Calu3 (cell line): Measurements from ENCODE around the gene DEGS2. TPM values are rescaled to one million over a fixed set of nuclear protein-coding genes. Genes with fewer than 3 reads are reported as not detected.
"Not testable (repeated sequence)": the region's sequence is repeated elsewhere in the genome, so short reads cannot be mapped to it uniquely, and the experiment has no call there.

Experiments
- BruUV-seq: library from RNA; stranded (reverse); fragments of 400-500 nt; replicated peaks from 2 replicates; lab custom pipeline; 2021; lab: Mats Ljungman, UMichigan
- CTCF ChIA-PET: fragments of 300-600 bp; sonication (Branson Sonifier 250); formaldehyde crosslinking; loops from one replicate; lab custom pipeline; 2022; ENCODE audit warnings: antibody characterized with exemption; lab: Charles Lee
- DNase-seq: peaks from one replicate; pipeline ENCODE4 v3.0.0; 2022
- H3K27ac Mint-ChIP-seq: one replicate; pipeline ENCODE4 v1.8.0; 2022; ENCODE audit warnings: mixed read lengths; ENCODE audit not compliant: unreplicated experiment
- H3K27me3 Mint-ChIP-seq: one replicate; pipeline ENCODE4 v1.8.0; 2022; ENCODE audit warnings: mixed read lengths; ENCODE audit not compliant: unreplicated experiment
- H3K36me3 Mint-ChIP-seq: one replicate; pipeline ENCODE4 v1.8.0; 2022; ENCODE audit warnings: mild to moderate bottlenecking, moderate library complexity, mixed read lengths; ENCODE audit not compliant: insufficient read depth, unreplicated experiment
- H3K4me1 Mint-ChIP-seq: one replicate; pipeline ENCODE4 v1.8.0; 2022; ENCODE audit warnings: mild to moderate bottlenecking, low read depth, mixed read lengths; ENCODE audit not compliant: unreplicated experiment
- H3K4me3 Mint-ChIP-seq: one replicate; pipeline ENCODE4 v1.8.0; 2022; ENCODE audit warnings: mild to moderate bottlenecking, low read depth, moderate library complexity, mixed read lengths; ENCODE audit not compliant: unreplicated experiment
- H3K9me3 Mint-ChIP-seq: one replicate; pipeline ENCODE4 v1.8.0; 2022; ENCODE audit warnings: low read depth, mixed read lengths; ENCODE audit not compliant: unreplicated experiment
- intact Hi-C: fragments of 100-400 bp; cut with micrococcal nuclease; formaldehyde crosslinking; loops from one replicate; pipeline ENCODE4 v1.10.0; 2022; ENCODE audit not compliant: unreplicated experiment
- total RNA-seq: library from RNA; stranded (reverse); gene quantifications from 2 replicates; pipeline ENCODE4 v1.2.3, GENCODE V29; 2022
- TF ChIP-seq, protein P1 (sequence below): fragments of 200-600 bp; IDR thresholded peaks from one replicate; pipeline ENCODE4 v1.8.0; 2022; ENCODE audit warnings: antibody characterized with exemption; ENCODE audit not compliant: unreplicated experiment

The DEGS2 gene
- total RNA-seq, 1 experiment from 2014 or later: 2.5 TPM

DNA sequence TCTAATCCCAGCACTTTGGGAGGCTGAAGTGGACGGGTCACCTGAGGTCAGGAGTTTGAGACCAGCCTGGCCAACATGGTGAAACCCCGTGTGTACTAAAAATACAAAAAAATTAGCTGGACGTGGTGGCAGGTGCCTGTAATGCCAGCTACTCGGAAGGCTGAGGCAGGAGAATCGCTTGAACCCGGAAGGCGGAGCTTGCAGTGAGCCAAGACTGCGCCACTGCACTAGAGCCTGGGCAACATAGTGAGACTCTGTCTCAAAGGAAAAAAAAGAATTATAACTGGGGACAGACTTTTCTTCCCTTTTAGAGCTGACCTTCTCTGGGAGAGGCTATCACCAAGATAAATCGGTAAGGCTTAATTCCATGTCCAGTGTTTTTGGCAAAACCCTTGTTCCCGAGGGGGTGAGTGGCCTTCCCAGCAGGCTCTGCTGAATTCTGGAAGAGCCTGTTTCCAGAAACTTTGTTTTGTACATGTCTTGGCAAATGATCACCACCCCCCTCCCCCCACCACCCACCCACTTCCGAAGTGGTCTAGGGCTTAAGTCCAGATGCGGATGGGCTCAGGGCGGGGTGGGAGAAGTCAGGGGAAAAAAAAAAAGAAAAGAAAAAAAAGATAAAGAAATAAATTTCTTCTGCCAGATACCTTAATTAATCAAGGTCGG lies 32.3 kb upstream of the DEGS2 start:
- no peaks in the 10 kb centered on the region for H3K36me3 Mint-ChIP-seq
- no peaks in the 10 kb centered on the region for H3K27me3 Mint-ChIP-seq
- TF ChIP-seq, protein P1, sequence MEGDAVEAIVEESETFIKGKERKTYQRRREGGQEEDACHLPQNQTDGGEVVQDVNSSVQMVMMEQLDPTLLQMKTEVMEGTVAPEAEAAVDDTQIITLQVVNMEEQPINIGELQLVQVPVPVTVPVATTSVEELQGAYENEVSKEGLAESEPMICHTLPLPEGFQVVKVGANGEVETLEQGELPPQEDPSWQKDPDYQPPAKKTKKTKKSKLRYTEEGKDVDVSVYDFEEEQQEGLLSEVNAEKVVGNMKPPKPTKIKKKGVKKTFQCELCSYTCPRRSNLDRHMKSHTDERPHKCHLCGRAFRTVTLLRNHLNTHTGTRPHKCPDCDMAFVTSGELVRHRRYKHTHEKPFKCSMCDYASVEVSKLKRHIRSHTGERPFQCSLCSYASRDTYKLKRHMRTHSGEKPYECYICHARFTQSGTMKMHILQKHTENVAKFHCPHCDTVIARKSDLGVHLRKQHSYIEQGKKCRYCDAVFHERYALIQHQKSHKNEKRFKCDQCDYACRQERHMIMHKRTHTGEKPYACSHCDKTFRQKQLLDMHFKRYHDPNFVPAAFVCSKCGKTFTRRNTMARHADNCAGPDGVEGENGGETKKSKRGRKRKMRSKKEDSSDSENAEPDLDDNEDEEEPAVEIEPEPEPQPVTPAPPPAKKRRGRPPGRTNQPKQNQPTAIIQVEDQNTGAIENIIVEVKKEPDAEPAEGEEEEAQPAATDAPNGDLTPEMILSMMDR: no peak
- DNase-seq: no peak
- BruUV-seq: no TSS peak
- H3K27ac Mint-ChIP-seq: no peak overlapping the region
- CTCF ChIA-PET: interaction anchor here (1.5 kb wide), 1 partner anchor 209 kb away, joined by 4 read pairs; no protein-coding TSS in a partner anchor
- peaks cover 9% of the 10 kb centered on the region for H3K4me1 Mint-ChIP-seq
- H3K4me3 Mint-ChIP-seq: no peak overlapping the region
- intact Hi-C loops: loop anchor here (2.0 to 5.0 kb wide), 2 partner anchors 59 to 209 kb away; no protein-coding TSS in a partner anchor
- no peaks in the 10 kb centered on the region for H3K9me3 Mint-ChIP-seq

DNA sequence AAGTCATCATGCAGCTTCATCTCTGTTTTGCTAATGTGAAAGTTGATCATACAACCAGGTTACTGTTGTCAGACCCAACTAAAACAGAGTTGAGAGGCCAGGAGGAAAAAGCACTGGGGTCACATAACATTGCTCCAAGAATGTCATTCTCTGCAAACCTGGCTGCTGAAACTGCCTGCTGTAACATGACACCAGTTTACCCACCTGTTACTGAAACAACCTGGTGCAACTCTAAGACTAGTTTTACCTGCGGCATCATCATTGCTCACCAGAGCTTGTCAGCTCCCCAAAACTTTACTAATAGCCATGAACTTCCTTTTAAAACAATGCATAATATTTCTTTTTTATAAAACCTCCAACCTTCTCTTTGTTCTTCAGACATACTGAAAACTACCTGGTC lies 30.7 kb upstream of the DEGS2 start:
- BruUV-seq: no TSS peak
- H3K36me3 Mint-ChIP-seq: no peaks in the 10 kb centered on the region
- no peaks in the 10 kb centered on the region for H3K9me3 Mint-ChIP-seq
- intact Hi-C loops: loop anchor here (5.0 kb wide), 1 partner anchor 58 kb away; no protein-coding TSS in a partner anchor
- peaks cover 9% of the 10 kb centered on the region for H3K4me1 Mint-ChIP-seq
- CTCF ChIA-PET: no interaction called here
- H3K27ac Mint-ChIP-seq: no peak overlapping the region
- TF ChIP-seq, protein P1: no peak
- H3K27me3 Mint-ChIP-seq: no peaks in the 10 kb centered on the region
- no peak for DNase-seq
- H3K4me3 Mint-ChIP-seq: no peak overlapping the region

DNA sequence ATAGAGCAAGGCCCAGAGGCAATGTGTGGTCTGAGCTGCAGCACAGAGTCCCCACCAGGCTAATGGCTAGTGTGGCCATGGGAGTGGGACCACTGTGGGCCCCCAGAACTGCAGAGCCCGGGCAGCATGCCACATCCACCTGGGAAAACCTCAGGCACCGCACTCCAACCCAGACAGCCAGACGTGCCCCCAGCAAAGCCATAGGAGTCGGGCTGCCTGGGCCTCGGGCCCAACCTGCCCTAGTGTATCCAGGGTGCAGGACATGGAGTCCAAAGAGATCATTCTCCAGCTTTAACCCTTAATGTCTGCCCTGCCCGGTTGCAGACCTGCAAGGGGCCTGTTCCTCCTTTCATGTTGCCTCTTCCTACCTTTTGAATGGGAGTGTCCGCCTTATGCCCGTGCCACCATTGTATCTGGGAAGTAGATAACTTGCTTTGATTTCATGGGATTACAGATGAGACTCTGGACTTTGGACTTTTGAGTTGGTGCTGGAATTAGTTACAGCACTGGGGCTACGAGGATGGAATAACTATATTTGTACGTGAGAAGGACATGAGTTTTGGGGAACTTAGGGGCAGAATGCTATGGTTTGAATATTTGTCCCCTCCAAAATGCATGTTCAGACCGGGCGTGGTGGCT lies 29.1 kb upstream of the DEGS2 start:
- BruUV-seq: no TSS peak
- no peak for DNase-seq
- intact Hi-C loops: no loop called here
- H3K4me1 Mint-ChIP-seq: peaks cover 6% of the 10 kb centered on the region
- H3K4me3 Mint-ChIP-seq: no peak overlapping the region
- CTCF ChIA-PET: no interaction called here
- no peaks in the 10 kb centered on the region for H3K27me3 Mint-ChIP-seq
- H3K36me3 Mint-ChIP-seq: no peaks in the 10 kb centered on the region
- H3K27ac Mint-ChIP-seq: no peak overlapping the region
- no peaks in the 10 kb centered on the region for H3K9me3 Mint-ChIP-seq
- TF ChIP-seq, protein P1: no peak

DNA sequence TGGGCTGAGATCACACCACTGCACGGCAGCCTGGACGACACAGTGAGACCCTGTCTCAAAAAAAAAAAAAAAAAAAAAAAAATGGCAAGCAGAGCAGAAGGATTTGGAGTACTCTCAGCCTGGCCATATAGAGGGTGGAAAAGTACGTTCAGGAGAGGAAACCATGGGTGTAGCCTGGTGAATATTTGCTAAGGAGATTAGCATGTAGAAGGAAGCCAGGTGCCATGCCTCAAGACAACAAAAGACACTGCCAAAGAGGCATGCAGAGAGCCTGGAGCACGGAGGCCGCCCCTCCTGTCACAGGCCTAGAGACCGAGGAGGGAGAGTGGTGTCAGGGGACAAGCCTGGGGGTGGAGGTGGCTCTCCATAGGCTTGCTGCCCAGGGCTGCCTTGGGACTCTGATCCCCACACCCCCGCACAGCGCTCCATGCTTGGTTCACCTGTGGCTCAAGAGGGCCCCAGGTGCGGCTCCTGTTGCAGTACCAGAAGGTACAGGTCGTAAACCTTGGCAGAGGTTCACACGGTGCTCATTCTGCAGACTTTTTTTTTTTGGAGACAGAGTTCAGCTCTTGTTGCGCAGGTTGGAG lies 27.9 kb upstream of the DEGS2 start:
- CTCF ChIA-PET: interaction anchor here (1.2 kb wide), 1 partner anchor 32 kb away, joined by 7 read pairs; no protein-coding TSS in a partner anchor
- H3K4me1 Mint-ChIP-seq: no peaks in the 10 kb centered on the region
- H3K4me3 Mint-ChIP-seq: no peak overlapping the region
- no peak for DNase-seq
- BruUV-seq: no TSS peak
- no peaks in the 10 kb centered on the region for H3K36me3 Mint-ChIP-seq
- intact Hi-C loops: no loop called here
- H3K27me3 Mint-ChIP-seq: no peaks in the 10 kb centered on the region
- TF ChIP-seq, protein P1: no peak
- no peak overlapping the region for H3K27ac Mint-ChIP-seq
- no peaks in the 10 kb centered on the region for H3K9me3 Mint-ChIP-seq

DNA sequence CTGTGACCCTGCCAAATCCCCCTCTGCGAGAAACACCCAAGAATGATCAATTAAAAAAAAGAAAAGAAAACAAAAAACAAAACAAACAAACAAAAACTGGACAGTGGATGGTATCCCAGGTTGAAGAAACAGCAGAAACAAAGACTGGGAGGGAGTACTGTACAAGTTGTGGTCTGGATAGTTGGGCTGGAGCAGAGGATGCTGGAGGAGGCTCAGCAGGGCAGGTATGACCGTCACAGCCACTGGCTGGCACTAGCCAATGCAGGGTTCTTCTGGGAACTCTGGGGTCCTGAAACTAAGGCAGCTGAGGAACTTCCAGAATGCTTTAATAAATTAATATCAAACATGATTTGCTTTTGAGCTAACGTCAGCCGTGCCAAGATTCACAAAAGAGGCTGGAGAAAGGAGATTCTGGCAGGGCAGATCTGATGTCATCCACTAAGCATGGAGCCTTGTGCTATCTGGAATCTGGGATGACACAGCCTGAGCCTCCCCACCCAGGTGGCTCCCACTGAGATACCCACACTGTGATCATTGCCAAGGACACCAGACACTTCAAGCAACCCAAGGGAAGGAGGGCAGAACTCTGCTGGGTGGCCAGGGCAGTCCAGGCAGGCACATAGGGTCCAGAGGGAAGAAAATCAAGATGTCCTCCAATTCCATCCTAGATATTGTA lies 22.6 kb upstream of the DEGS2 start:
- DNase-seq, H3K4me1 Mint-ChIP-seq, H3K27ac Mint-ChIP-seq, intact Hi-C loops, H3K27me3 Mint-ChIP-seq, BruUV-seq, H3K36me3 Mint-ChIP-seq, H3K9me3 Mint-ChIP-seq, CTCF ChIA-PET, H3K4me3 Mint-ChIP-seq: not testable (repeated sequence)

DNA sequence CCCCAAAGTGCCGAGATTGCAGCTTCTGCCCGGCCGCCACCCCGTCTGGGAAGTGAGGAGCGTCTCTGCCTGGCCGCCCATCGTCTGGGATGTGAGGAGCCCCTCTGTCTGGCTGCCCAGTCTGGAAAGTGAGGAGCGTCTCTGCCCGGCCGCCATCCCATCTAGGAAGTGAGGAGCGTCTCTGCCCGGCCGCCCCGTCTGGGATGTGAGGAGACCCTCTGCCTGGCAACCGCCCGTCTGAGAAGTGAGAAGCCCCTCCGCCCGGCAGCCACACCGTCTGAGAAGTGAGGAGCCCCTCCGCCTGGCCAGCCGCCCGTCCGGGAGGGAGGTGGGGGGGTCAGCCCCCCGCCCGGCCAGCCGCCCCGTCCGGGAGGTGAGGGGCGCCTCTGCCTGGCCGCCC lies 21.2 kb upstream of the DEGS2 start:
- CTCF ChIA-PET, H3K9me3 Mint-ChIP-seq, H3K4me3 Mint-ChIP-seq, intact Hi-C loops, H3K36me3 Mint-ChIP-seq, H3K4me1 Mint-ChIP-seq, BruUV-seq, H3K27me3 Mint-ChIP-seq, DNase-seq, H3K27ac Mint-ChIP-seq: not testable (repeated sequence)
